Raji (cell line): Measurements from ENCODE around the gene SETD6.
A peak's percentile ranks its signal among the peaks of the same experiment; 100 is the strongest.

Experiments used
- POLR2A ChIP-seq: IDR thresholded peaks from 2 replicates; pipeline ENCODE4 v1.6.1; 2011; ENCODE audit warnings: low read depth, low read length, control low read depth; ENCODE audit not compliant: insufficient read depth

The SETD6 gene

DNA sequence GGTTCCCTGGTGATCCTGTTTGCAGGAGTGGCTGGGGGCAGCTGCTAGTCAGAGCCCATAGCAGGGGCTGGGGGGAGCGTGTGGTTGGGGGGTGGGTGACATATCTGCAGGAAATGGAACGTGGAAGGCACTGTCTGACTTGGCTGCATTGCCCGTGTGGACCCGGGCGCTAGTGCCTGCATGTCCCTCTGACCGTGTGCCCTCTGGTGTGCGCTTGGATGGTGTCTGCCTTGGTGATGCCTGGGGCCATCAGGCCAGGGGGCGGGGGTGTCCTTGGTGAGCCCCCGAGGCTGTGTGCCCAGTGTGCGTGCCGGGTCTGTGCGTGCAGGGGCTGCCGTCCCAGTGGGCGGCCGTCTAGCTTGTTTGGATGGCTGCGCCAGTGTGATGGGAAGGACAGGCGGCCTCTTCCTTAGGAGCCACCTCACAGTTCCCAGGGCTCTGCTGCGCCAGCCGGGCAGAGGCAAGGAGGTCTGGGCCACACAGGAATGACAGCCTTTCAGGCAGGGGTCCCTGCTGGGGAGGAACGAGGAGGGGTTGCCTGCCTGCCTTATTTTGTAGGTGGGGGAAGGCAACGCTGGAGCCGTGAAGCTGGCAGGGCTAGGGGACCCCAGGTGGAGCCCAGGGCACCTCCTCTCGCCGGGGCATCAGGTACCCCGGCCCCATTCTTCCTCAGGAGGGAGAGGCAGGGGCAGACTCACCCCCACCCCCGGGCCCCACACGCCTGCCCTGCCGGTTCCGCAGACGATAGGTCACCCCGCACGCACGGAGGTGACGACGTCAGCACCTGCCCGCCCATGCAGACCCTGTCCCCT, 14.7 kb upstream of the SETD6 start:
- TF ChIP-seq POLR2A, result no peak

DNA sequence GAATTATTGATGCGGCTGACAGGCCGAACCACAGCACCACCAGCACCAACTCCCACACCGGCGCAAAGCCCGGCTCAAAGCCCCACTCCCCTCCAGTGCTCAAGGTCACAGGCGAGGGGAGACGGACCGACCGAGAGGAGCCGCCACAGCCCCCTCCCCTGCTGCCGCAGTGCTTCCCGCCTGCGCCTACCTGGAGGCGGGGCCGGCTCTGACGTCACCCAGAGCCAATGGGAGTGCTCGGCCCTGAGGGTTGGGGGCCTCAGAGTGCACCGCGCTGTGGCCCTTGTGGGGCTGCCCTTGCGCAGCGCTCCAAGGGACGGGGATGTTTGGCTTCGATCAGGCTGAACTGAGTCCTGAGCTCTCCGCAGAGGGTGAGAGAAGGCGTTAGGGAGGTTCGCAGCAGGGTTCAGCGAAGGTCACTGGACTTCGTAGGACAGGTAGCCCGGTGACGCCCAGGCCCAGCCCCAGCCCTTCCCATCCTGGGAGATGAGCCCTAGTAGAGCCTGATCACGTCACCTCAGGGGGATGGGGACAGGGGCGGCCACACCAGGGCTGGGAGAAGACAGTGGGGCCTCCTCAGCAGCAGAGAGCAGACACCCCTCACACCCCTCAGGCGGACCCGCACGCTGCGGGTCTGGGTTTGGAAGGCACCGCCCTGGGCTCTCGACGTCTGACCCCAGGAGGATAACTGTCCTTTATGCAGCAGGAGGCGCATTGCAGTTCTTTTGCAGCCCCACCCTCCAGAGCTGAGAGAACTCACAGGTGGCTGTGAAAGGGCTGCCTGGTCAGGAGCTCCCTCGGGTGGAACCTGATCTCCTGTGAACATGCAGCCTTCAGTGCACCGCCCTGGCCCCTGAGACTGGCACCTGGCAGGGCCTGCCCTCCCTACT, 13.8 kb upstream of the SETD6 start:
- peak; percentile 22; the same call in 1 of the 2 replicates for TF ChIP-seq POLR2A

DNA sequence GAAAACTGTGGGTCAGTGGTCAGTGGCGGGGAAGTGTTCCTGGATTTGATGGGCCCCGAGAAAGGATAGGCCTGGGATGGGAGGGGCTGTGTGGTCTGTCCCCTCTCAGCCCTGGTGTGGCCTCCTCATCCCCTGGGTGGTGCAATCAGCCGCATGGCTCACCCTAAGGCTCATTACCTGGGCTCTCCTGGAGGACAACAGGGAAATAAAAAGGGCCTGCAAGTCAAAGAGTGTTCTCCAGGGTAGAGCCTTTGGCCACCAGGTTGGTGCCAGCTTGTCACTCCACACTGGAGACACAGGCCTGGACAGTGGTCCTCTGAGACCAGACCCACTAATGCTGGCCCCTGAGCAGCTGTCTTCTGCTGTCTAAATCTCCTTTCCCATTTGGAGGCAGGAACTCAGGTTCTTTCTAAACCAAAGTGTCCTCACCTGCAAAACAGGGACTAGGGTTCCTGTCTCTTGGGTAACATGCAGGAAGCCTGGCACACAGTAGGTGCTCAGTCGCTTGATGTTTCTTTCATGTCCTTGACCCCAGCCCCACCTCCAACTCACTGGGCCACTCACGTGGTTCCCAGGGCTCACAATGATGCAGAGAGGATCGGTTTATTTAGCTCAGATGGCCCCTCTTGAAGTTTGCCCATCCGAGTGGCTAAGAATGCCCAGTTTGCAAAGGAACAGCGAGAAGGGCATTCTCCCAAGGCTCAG, 12.9 kb upstream of the SETD6 start:
- no peak; the same call in 1 of the 2 replicates for TF ChIP-seq POLR2A

DNA sequence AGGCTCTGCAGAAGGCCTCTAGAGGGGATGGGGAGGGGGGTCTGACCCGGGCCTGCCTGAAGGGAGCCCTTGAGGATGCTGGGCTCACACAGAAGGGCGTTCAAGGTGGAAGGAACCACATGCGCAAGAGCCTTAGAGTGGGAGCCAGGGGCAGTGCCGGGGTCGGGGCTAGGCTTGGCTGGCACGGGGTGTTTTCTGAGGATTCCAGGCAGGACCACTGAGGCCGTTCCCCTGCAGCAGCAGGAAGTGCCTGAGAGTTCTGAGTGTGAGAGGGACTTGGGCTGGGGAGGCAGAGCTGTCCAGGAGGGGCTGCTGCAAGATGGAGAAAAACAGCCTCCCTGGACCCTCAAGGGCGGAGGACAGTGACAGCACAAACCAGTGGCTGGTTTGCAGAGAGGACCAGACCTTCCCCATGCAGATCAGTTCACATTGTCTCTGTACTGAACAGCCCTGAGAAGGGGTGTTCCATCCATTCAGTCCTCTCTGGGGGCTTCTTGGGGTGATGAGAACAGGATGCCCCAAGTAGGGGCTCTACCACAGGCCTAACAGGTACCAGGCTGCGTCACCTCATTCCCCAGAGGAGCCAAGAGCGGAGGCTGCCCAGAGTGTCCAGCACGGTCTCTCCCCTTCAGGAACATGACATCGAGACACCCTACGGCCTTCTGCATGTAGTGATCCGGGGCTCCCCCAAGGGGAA, 12.0 kb upstream of the SETD6 start:
- no peak for TF ChIP-seq POLR2A

DNA sequence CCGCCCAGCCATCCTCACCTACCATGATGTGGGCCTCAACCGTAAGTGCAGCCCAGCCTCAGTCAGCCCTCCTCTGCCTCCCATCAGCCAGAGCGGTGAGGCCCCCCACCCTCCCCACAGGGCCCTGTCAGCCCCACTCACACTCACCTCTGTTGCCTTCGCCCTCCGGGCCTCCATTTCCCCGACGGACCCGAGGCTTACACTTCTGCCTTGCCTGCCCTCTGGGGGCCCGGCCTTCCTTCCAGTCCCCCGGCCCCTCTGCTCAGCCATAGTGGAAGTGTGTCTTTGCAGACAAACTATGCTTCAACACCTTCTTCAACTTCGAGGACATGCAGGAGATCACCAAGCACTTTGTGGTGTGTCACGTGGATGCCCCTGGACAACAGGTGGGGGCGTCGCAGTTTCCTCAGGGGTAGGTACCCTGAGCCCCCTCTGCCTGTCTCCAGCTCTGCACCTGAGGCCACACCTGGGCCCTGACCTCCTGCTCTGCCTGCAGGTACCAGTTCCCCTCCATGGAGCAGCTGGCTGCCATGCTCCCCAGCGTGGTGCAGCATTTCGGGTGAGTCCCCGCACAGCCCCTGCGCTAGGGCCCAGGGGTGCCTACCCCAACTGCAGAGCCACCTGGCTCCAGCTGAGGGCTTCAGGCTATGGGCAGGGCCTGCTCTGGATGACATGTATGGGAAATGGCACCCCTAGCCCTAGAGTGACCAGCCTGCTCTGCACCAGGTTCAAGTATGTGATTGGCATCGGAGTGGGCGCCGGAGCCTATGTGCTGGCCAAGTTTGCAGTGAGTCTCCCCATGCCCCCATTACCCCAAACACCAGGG, 11.2 kb upstream of the SETD6 start:
- TF ChIP-seq POLR2A, result peak; percentile 7; the same call in 1 of the 2 replicates

DNA sequence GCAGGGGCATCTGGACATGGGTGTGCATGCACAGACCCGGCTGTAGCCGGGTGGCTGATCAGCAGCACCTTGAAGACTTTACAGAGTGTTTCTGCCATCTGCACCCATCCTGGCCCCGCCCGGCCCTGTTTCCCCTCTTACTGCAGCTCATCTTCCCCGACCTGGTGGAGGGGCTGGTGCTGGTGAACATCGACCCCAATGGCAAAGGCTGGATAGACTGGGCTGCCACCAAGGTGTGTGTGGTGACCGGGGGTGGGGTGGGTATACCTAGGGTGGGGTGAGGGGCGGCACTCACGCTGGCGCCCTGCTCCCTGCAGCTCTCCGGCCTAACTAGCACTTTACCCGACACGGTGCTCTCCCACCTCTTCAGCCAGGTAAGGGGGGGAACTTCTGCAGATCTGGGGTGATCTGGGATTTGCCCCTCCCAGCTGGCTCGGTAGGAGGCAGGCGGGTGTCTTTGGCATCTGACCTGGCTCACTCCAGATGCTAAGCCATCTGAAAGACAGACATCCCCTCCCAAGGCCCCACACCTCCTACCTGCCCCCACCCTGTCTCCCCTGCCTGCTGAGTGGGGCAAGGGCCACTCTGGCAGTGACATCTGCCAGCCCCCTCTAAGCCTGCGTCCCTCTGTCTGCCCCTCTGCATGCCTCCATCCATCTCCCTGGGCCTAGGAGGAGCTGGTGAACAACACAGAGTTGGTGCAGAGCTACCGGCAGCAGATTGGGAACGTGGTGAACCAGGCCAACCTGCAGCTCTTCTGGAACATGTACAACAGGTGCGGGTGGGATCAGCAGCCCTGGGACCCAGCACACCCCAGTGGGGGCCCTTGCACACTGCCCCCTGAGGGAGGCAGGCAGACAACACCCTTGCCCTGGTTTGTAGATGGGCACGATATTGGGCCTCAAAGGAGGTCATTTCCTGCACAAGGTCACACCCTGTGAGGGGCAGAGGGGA, 8.8 kb upstream of the SETD6 start:
- TF ChIP-seq POLR2A, result 0 out of 2 replicates have a peak, but pooled peaks have one; percentile 28

DNA sequence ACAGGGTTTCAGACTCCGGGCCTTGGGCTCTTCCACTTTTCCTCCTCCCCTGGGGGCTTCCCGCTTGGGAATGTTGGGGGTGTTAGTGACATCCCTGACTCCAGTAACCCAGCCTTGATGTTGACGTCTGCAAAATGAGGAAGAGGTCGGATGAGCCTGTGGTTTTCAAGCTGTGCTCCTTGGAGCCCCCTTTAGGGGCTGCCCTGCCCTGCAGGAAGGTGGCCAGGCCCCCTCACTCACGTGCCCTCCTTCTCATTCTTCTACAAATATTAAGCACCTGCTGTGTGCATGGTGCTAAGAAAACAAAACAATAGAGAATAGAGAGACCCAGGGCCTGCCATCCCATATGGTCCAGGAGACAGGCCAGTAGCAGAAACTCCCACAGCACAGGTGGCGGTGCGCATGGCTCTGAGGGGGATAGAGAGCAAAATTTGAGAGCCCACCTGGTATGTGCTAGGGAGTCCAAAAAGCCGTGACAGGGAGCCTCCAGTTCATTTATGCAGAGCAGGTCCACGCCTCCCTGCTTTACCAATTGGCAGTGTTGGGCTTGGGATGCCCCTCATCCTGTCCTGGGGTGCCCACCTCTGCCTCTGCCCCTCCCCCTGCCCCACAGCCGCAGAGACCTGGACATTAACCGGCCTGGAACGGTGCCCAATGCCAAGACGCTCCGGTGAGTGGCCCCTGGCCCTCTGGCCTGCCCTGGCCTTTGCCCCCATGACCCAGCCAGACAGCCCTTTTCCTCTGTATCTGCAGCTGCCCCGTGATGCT, 7.9 kb upstream of the SETD6 start:
- TF ChIP-seq POLR2A, result no peak

DNA sequence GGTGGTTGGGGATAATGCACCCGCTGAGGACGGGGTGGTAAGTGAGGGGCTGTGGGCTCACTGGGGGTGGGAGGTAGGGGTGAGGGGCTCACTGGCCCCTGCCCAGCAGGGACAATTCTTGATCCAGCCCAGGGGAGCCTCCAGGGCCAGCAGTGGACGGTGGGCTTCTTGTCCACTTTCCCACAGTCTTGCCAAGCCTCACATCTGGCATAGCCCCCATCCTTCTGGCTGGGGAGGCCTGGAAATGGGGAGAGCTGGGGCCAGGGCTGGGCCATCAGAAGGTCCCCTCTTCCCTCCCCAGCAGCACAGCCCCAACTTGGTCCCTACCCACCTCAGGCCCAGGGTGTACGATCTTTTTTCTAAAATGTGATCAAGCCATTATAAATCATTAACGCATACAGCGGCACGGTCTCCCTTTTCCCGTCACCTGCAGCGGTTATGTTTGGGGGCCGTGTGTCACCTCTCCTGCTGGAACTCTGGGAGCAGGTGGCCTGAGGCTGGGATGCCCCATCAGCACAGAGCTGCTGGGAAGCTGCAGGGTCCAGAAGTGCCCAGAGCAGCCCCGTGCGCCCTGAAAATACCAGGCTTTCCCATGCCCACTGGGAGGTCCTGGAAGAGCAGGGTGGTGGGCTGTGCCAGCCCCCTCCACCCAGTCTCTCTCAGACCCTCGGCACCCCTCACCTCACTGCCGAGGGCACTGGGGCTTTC, 7.2 kb upstream of the SETD6 start:
- TF ChIP-seq POLR2A, result no peak

DNA sequence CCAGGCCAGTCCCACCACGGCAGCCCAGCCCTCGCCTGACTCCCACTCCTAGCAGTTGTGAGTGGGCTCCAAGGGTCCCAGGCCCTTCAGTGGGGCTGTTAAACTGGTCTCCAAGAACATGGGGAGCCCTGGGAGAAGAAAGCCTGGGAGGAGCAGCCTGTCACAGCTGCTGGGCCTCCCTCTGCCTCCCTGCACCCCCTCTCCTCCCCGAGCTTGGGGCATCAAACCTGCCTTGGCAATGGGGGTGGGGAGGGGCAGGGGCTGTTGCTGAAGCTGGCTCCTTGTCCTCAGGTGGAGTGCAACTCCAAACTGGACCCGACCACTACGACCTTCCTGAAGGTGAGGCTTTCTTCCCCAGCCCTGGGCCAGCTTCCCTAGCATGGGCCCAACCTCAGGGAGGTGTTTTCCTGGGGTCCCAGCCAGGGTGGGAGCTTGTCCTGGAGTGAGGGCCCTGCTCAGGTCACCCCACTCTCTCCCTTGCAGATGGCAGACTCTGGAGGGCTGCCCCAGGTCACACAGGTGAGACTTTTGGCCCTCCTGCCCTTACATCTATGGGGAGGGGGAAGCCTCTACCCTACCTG, 6.6 kb upstream of the SETD6 start:
- TF ChIP-seq POLR2A, result no peak

DNA sequence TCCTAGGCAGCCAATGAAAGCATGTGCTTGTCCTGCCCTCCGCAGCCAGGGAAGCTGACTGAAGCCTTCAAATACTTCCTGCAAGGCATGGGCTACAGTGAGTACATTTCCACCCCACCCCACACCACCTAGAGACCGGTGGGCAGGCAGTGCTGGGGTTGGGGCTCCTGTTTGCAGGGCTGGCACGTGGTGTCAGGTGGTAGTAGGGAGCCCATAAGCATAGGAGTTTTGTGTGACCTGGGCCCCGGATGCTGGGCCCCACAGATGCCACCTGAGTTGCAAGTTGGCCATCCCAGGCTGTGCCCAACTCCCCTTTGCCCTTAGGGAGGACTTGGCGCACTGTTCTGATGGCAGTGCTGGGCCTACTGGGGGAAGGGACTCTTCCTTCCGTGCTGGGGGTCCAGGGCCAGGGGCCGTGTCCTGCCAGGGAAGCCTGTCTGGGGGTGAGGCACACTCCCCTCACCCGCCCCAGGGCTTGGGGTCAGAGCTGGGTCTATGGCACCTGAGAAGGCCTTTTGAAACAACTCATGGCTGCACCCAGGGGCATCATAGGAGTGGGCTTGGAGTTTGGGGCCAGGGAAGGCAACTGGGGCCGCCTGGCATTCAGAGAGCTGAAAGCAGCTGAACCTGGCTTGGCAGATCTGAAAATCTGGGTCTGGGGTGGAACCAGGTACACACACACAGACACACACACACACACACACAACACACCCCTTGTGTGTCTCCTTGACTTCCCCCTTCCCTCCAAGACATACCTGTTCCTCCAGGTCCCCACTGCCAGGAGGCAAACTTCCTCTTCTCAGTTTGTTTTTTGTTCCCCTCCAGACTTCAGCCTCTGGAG, 5.8 kb upstream of the SETD6 start:
- no peak for TF ChIP-seq POLR2A

DNA sequence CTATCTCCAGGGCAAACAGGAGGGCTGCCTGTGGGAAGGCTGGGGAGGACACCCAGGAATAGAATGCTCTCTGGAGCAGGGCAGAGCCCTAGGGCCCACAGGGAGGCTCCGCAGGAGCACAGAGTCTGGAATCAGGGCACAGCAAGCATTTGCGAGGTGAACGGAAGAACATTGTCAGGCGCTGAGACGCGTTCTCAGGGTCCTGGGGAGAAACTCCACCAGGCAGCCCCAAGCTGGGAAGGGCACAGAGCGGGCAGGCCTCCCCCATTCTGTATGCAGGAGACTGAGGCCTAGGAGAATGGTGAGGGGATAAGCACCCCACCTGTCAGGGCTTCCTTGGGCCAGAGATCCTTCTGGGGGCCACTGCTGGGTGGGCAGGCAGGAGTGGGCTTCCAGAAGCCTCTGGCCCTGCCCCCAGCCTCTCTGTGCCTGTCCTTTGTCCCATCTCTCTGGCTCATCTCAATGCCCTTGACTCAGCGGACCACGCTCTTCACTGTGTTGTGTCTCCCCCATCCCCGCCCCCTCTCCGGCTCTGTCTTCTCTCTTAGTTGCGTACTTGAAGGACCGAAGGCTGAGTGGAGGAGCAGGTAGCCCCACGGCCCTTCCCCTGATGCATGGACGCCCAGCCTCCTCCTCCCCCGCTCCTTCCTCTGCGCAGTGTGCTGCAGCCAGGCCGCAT, 5.1 kb upstream of the SETD6 start:
- TF ChIP-seq POLR2A, result 0 out of 2 replicates have a peak, but pooled peaks have one; percentile 6
